GM18867 (cell line): ENCODE data around the gene ACSBG1.
A peak's percentile ranks its signal among the peaks of the same experiment; 100 is the strongest.
"Not testable (repeated sequence)": the region's sequence is repeated elsewhere in the genome, so short reads cannot be mapped to it uniquely, and the experiment has no call there.

Source experiments
- ATAC-seq: cut with Tn5 transposase; IDR thresholded peaks from one replicate; pipeline ENCODE4 v1.9.1; 2021; ENCODE audit warnings: mild to moderate bottlenecking, moderate library complexity; ENCODE audit not compliant: unreplicated experiment

The ACSBG1 gene

DNA sequence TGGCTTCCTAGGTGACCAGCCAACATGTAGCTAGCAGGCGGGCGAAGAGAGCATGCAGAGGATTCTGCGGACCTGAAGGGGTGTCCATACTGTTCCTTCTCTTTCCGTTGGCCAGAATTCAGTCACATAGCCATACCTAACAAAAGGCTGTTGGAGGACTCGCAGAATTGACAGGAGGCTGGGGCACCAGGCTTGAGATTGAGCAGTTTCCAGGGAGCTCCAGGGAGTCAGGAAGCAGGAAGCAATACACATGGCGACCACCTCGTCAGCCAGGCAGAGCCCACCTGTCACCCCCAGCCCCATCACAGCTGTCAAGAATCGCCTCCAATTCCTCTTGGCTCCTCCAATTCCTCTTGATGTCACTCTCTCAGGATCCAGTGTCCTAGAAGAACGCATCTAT is 16.8 kb upstream of the ACSBG1 start:
- ATAC-seq = no peak

DNA sequence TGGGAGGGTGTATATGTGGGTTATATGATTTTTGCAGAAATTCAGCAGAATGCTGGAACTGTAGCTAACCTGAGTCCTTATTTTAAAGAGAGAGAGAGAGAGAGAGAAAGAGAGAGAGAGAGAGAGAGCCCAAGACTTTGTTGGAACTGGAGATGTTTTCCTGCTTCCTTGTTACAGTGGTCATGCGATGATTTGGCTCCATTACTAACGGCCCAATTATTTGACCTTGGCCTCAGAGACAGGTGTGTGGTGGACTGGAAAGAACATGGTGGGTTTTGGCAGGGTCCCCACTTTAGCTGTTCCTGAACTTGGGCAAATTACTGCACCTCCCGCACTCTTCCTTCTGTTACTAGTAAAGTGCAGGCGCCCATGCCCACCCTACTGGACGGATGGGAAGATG is 14.8 kb upstream of the ACSBG1 start:
- no peak for ATAC-seq

DNA sequence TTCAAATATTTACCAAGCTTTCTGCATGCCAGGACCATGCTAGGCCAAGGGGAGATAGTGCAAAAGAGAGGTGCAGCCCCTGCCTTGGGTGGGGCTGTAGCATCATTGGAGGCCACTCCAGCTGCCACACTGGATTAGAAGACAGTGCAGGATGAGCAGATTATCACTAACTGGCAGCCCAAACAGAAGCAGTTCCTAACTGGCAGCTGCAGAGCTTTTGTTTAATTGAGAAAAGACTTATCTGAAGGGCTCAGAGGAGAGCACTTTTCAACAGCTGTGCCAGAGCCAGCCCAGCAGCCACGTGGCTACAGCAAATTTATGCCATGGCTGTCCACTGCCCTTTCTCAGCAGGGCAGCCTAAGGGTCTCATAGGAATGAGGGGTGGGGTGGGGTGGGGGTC is 13.5 kb upstream of the ACSBG1 start:
- no peak for ATAC-seq

DNA sequence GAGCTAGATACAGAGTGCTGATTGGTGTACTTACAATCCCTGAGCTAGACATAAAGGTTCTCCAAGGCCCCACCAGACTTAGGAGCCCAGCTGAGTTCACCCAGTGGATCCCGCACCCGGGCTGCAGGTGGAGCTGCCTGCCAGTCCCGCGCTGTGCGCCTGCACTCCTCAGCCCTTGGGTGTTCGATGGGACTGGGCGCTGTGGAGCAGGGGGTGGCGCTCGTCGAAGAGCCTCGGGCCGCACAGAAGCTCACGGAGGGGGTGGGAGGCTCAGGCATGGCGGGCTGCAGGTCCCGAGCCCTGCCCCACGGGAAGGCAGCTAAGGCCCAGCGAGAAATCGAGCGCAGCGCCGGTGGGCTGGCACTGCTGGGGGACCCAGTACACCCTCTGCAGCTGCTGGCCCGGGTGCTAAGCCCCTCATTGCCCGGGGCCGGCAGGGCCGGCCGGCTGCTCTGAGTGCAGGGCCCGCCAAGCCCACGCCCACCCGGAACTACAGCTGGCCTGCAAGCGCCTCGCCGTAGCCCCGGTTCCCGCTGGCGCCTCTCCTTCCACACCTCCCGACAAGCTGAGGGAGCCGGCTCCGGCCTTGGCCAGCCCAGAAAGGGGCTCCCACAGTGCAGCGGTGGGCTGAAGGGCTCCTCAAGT is 11.7 kb upstream of the ACSBG1 start:
- not testable (repeated sequence) for ATAC-seq

DNA sequence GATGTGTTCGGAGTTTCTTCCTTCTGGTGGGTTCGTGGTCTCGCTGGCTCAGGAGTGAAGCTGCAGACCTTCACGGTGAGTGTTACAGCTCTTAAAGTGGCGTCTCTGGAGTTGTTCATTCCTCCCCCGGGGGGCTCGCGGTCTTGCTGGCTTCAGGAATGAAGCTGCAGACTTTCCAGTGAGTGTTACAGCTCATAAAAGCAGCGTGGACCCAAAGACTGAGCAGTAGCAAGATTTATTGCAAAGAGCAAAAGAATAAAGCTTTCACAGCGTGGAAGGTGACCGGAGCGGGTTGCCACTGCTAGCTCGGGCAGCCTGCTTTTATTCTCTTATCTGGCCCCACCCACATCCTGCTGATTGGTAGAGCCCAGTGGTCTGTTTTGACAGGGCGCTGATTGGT is 11.0 kb upstream of the ACSBG1 start:
- ATAC-seq = not testable (repeated sequence)

DNA sequence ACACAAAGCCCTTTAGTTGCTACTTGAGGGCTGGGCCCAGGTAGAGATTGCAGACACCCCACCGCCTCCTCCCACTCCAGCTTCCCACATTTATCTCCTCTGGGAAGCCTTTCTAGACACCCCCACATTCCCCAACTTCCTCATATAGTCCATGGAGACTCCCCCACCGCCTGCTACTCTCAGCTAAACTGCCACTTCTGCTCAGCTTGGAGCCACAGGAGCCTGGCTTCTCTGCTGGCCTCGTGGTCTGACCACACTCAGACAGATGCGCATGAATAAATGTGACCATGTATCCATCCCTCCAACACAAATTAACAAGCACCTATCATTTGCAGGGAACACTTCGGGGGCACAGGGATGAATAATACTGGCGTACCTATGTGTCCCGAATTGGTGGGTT is 10.5 kb upstream of the ACSBG1 start:
- no peak for ATAC-seq

DNA sequence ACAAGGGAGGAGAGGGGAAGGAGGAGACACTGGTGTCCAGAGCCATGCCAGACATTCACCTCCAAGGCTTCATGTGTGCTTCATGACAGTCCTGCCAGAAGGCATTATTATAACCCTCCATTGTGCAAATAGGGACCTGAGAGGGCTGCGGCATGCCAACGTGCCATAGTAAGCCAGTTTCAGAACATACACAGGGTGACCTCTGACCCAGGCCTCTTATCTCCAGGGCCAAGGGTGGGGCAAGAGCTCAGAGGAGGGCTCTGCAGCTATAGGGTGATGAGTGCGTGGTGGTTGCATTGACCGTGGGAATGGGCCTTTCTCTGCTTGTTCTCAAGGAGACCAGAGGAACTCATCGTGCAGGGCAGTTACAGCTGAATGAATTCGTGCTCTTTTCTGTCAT is 9.7 kb upstream of the ACSBG1 start:
- ATAC-seq = no peak

DNA sequence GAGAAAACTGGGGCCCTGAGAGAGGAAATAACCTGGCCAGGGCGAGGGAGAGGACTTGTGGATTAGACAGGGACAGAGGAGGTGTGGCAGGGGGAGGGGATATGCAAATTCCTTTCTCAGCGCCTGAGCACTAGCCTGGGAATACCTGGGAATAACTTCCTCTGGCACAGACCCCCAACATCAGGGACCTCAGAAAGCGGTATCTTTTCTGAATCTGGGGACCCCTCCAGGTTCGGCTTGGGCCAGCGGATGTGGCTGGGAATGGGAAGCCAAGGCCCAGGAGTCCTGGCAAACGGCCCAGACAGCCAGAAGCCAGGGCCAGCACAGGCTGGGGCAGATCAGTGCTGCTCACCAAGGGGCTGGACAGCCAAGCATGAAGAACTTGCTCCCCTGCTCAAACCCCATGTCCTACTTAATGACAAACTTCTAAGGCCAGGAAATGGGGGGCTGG is 9.2 kb upstream of the ACSBG1 start:
- no peak for ATAC-seq

DNA sequence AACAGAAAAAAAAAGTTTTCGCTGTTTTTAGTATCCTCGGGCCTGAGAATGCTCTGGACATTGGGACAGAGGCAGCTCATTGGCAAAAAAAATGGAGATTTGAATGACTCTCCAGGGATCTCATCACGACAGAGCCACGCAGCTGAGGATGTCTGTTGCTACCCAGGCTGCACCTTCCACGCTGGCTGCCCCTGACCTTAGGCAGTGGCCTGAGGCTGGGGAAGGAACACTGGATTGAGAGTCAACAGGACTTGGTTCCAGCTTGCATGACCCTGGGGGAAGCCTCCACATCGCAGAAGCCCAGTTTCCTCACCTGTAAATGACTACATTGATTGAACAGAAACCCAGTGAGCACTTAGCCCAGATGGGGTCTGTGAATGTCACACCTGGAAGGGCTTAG is 8.7 kb upstream of the ACSBG1 start:
- no peak for ATAC-seq

DNA sequence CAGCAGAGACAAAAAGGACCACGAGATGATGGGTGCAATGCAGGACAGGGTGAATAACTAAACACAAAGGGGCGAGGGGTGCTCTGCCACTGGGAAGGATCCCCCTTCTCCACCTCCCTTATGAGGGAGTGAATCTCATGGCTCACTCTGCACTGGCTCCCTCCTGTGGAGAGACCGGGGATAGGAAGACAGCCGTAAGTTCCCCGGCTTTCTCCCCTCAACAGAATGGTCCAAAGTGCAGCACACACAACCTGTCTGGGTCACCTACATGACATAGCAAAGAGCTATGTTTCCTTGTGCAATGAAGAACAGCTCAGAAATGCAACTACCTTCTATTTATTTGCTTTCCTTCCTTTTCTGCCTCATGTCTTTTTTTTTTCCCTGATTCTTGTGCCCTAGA is 7.8 kb upstream of the ACSBG1 start:
- ATAC-seq = no peak

DNA sequence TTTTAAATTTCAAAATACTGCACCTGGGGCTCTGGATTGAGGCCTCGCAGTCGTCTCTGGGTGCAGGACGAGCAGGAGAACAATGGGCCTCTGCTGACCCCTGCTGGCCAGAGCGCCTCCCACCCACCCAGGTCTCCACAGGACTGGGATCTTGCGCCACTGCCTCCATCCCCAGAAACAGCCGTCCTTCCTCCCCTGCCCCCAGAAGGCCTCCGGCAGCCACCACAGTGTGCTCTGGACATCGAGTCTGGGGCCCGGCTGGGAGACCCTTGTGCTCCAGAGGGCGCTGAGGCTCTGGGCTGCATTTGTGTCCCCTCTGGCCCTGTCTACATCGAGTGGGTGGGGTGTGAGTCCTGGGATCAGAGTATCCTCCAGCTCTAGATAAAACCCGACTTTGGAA is 6.7 kb upstream of the ACSBG1 start:
- no peak for ATAC-seq

DNA sequence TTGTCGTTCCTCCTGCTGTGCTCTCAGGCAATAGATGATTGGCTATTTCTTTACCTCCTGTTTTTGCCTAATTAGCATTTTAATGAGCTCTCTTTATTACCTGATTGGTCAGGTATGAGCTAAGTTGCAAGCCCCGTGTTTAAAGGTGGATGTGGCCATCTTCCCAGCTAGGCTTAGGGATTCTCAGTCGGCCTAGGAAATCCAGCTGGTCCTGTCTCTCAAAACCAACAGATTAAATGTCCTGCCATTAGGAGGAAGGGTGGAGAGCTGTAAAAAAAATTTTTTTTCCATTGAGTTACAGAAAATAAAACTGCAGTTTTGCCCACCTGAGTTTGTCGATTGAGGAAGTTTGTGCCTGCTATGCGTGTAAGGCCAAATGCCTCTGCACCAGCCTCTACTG is 5.4 kb upstream of the ACSBG1 start:
- no peak for ATAC-seq

DNA sequence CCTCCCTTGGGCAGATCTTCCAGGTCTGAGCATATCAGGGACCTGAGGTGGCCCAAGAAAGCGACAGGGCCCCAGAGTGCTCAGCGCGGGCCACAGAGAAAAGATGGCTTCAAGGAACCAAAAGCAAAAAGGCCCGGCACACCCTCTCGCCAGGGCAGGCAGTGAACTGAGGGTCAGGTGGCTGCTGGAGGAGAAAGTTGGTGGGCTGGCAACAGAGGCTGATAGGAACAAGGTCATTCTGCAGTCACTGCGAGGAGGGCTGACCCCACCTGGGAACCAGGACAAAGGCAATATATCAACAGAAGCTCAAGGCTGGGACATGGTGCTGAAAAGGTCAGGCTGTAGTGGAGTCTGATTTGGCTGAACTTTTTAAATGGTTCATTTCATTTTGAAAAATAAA is 2.8 kb upstream of the ACSBG1 start:
- ATAC-seq = no peak

DNA sequence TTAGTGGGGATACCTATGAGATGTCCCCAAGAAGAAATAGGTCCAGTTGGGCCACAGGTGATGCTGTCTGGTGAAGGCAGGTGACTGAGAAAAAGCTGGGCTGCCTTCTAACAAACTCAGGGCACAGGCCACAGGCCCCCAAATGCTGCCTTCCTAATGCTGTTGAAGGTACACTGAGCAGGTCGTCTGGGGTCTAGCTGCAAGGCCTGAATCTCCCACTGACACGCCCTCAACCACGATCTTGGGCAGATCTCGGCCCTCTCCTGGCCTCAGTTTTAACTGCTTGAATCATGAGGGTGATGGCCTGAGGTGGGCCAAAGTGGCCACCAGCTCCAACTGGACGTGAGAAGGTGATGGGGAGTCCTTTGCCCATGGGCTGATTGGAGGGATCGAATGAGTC is 2.1 kb upstream of the ACSBG1 start:
- no peak for ATAC-seq

DNA sequence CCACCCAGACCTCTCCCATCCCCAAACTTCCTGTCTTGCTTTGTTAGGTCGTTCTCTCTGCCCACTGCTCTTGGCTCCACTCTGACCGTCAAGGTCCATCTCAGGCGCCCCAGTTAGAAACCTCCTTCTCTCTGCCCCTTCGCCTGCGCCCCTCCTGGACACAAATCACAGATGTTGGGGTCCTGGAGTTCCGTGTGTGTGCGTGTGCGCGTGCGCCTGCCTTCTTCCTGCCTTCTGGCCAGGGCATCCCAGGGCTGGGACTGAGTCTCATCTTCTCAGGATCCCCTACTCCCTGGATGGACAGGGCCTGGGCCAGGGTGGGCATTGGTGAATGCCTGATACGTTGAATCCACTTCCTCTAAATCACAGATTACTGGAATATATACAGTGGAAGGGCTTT is 869 bp downstream of the ACSBG1 start:
- no peak for ATAC-seq

DNA sequence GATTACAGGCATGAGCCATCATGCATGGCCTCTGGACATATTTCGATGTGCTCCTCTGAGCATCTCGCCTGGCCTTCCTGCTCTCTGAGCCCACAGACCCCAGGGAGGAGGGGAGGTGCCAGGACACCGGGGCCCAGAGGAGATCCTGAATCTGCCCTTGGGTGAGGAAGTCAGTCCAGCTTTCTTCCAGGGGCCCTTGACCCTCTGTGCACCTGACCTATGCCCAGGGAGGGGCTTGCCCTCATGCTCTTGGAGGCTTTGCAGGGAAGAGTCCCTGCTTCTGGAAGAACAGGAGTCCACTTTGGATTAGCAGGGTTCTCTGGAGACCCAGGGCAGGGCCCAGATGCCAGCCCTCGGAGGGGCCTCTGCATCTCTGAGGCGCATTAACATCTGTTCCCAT is 1.4 kb downstream of the ACSBG1 start:
- ATAC-seq = no peak

DNA sequence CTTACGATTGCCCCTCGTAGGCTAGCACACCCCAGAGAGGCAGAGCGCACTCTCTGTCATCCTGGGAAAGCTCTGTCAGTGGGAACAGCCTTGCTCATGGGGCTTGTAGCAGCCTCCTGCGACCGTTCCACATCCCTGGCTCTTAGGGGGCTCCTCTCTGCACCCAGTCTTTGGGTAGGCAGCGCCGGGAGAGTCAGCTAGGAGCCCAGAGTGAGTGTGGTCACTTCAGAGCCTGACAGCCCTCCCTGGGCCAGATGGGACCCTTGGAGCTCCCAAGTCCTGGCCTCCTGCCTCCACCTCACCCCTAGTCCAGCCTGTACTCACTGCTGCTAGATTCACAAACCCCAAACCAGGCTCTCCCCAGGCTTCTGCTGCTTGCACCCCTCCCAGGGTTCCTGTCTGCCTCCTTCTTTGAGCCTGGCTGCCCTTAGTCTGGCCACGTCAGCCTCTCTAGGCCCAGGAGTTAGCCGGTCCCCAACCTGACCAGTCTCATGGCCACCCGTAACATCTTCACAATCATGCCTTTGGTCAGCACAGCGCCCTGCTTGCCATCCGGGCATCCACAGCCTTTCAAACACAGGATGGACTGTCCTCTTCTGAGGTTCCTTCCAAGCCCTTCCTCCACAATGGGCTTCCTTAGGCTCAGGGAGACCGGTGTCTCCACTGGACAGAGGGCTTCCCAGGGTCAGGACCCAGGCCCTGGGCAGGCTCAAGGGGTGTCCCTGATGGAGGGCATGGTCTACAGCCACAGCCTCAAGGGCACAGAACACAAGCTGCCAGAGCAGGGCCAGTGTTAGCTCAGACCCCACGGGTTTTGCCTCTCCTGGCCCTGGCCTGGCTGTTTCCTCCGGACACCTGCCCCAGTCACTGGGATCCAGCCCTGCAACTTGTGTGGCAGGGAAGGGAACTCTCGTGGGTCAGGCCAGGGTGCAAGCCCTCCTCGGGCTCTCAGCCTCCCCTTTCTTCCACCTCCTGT is 4.6 kb downstream of the ACSBG1 start:
- ATAC-seq = no peak

DNA sequence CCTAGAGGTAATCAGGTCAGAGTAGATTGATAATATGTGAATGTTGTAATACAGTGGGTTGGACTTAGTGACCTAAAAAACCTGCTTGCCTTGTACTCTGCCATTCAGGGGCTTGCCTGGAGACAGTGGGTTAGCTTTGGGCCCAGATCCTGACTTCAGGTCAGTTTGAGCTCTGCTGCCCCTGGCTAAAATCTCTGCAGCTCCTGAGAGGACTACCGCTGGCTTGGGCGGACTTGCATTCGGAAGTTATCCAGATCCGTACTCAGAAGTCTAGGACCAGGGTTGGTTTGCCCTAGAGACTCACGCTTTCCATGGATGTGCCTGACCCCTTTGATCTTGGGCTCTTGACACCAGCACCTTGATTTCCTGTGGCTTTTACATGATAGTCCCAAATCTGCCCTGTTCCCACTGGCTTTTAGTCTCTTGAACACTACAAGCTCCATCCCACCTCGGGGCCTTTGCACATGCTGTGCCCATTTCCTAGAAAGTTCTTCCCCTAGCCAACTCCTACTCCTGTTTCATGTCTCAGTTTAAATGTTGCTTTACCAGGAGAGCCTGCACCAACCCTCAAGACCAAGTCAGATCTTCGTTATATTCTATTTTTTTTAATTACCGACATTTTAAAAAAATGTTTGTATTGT is 5.9 kb downstream of the ACSBG1 start:
- ATAC-seq = no peak

DNA sequence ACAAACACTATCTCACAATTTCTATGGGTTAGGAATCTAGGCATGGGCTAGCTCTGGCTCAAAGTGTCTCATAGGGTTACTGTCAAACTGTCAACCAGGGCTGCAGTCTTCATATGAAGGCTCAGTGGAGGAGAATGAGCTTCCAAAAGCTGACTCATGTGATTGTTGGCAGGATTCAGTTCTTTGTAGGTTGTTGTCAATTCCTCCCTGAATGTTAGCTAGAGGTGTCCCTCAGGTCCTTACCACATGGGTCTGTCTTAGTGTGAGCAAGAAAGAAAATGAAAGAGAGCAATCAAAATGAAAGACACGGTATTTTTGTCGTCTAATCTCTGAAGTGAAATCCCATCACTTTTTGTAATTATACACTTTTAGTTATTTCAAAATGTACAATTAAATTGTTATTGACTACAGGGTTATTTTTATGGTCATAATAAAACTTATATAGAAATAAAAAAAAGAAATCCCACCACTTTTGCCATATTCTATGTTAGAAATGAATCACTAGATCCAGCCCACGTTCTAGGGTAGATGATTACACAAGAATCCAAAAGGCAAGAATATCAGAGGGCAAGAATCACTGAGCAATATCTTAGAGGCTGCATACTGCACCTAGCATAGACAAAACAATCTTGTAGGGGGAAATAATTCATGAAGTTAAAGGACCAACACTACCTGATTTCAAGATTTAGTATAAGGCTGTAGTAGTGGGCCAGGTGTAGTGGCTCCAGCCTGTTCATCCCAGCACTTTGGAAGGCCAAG is 8.4 kb downstream of the ACSBG1 start:
- ATAC-seq = peak; percentile 60

DNA sequence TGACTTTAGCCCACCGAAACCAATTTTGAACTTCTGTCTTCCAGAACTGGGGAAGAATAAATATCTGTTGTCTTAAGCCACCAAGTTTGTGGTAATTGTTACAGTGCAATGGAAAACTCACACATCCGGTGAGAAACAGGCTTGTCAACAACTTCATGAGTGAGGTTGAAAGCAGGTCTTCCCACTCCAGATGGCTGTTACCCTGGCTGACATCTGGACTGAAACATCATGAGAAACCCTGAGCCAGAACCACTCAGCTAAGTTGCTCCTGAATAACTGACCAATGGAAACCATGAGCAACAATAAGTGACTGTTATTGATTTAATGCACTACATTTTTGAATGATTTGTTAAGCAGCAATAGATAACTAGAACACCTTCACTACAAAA is 10.3 kb downstream of the ACSBG1 start:
- no peak for ATAC-seq

DNA sequence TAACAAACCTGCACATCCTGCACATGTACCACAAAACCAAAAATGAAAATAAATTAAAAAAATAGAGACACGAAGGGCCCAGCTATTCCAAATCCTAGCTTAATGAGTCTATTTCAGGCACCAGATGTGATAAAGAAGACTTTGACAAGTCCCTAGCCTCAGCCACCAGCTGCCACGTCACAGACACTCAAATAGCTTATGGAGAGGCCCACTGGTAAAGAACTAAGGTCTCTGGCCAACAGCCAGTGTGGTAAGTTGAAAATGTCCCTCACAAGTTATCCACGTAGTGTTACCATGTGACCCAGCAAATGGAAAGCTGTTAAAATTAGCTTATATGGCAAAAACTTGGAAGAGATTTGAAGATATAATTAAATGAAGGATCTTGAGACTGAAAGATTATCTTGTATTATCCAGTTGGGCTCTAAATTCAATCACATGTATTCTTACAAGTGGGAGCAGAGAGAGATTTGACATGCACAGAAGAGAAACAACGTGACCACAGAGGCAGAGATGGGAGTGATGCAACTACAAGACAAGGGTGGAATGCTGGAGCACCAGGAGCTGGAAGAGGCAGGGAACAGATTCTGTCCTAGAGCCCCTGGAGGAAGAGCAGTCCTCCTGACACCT is 10.9 kb downstream of the ACSBG1 start:
- ATAC-seq = no peak
